ENCODE data around the gene PACSIN2.
A peak's percentile ranks its signal among the peaks of the same experiment; 100 is the strongest.

Gene PACSIN2

DNA sequence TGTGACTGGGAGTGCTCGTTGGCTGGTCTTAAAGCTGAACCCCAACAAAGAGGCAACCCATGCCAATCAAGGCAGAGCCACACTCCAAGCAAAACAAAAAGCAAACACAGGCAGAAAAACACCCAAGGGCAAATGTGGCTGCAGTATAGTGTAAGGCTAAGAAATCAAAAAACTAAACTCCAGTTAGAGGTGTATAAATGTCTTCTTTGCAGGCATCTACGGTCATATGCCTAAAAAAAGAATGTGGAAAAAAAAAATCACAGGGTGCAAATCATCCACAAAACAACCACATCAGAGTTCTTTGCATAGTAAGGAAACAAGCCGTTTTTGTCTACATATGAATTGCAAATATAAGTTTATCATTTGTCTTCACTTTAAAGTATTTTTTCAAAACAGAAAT lies 185.6 kb downstream of the PACSIN2 start:
- no peak overlapping the region for H3K4me3 ChIP-seq (replicated peaks; ENCODE audit: low read depth, low read length)
- TF ChIP-seq, protein P1, sequence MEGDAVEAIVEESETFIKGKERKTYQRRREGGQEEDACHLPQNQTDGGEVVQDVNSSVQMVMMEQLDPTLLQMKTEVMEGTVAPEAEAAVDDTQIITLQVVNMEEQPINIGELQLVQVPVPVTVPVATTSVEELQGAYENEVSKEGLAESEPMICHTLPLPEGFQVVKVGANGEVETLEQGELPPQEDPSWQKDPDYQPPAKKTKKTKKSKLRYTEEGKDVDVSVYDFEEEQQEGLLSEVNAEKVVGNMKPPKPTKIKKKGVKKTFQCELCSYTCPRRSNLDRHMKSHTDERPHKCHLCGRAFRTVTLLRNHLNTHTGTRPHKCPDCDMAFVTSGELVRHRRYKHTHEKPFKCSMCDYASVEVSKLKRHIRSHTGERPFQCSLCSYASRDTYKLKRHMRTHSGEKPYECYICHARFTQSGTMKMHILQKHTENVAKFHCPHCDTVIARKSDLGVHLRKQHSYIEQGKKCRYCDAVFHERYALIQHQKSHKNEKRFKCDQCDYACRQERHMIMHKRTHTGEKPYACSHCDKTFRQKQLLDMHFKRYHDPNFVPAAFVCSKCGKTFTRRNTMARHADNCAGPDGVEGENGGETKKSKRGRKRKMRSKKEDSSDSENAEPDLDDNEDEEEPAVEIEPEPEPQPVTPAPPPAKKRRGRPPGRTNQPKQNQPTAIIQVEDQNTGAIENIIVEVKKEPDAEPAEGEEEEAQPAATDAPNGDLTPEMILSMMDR (IDR thresholded peaks at IDR 0.05; ENCODE audit: low read length, missing control alignments): no peak
- no peak for DNase-seq (ENCODE audit: low read depth)

DNA sequence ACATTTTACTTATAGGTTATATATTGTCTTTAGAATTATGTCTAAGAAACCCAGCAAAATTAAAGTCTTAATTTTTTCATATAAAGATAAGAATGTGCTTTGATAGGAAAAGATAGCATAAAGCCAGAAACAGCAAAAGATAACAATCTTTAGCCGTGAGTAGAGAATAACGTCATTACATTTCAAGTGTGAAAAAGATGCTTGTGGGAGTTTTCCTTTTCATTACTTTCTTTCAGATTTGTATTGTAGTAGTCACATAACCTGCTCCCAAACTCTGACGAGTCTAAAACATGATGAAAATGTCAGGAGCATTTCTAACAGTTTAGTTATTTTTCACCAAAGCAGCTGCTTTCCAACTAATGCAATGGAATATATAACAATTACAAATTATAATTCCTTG lies 189.2 kb downstream of the PACSIN2 start:
- no peak for DNase-seq (ENCODE audit: low read depth)
- H3K4me3 ChIP-seq (replicated peaks; ENCODE audit: low read depth, low read length): no peak overlapping the region
- TF ChIP-seq, protein P1 (IDR thresholded peaks at IDR 0.05; ENCODE audit: low read length, missing control alignments): no peak

DNA sequence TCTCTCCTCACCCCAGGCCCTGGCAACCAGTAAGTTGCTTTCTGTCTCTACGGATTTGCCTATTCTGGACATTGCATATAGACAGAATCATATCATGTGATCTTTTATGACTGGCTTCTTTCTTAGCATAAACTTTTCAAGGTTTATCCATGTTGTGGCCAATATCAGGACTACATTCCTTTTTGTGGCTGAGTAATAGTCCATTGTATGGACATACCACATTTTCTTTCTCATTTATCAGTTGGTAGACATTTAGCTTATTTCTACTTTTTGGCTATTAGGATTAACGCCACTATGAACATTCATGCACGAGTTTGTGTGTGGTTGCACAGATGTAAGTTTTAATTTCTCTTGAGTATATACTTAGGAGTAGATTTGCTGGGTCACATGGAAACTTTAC lies 193.6 kb downstream of the PACSIN2 start:
- no peak overlapping the region for H3K4me3 ChIP-seq (replicated peaks; ENCODE audit: low read depth, low read length)
- TF ChIP-seq, protein P1 (IDR thresholded peaks at IDR 0.05; ENCODE audit: low read length, missing control alignments): no peak
- no peak for DNase-seq (ENCODE audit: low read depth)

DNA sequence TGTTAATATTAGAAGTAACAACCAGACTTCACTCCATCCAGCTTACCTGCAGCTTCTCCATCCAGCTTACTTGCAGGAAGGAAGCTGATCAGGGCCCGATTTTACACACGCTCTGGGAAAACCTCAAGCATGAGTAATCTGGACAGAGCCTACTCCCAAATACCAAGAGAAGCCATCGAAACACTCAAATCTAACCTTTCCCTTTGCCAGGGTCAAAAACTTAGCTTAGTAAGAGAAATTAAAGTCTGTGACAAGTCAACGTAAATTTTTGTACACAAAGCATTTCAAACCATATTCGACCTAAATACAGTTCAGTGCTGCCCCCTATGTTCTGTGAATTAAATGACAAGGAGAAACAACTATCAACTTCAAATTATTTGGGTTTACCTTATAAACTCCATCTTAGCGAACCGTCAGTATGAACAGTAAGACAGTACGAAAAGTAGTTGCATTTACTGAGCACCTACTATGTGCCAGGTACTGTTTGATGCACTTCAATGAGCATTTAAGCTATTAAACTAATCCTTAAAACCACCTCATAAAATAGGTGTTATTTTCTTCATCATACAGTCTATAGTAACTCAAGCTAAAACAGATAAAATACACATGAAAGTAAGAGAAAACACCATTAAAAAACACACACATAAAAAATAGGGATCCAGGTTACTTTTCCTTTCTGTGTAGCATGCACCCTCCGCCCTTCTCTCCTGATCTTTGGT lies 194.7 kb downstream of the PACSIN2 start:
- no peak overlapping the region for H3K4me3 ChIP-seq (replicated peaks; ENCODE audit: low read depth, low read length)
- TF ChIP-seq, protein P1 (IDR thresholded peaks at IDR 0.05; ENCODE audit: low read length, missing control alignments): peak; percentile 59
- DNase-seq (ENCODE audit: low read depth): peak; percentile 79

Measured in fibroblast of pulmonary artery (primary cell).